HCT116 (cell line): ENCODE results near the gene AEBP2. TPM values are rescaled to one million over a fixed set of nuclear protein-coding genes. Genes with fewer than 3 reads are reported as not detected.

Source experiments
- ATAC-seq: fragments of 200-7000 bp; cut with Tn5 transposase; 2 replicates; pipeline ENCODE4 v1.9.1; 2020; ENCODE audit warnings: mild to moderate bottlenecking, moderate library complexity
- BruUV-seq: library from RNA; stranded (reverse); fragments of 400-500 nt; replicated peaks from 2 replicates; lab custom pipeline; 2021; lab: Mats Ljungman, UMichigan
- CTCF ChIA-PET: fragments of 300-600 bp; sonication (Branson Sonifier 250); formaldehyde crosslinking; loops from one replicate; lab custom pipeline; 2021; ENCODE audit warnings: antibody characterized with exemption; lab: Charles Lee
- POLR2A ChIA-PET: fragments of 300-600, 350-600 bp; sonication (Branson Sonifier 250); formaldehyde crosslinking; loops from one replicate; lab custom pipeline; 2021; ENCODE audit warnings: antibody characterized with exemption; lab: Charles Lee
- RAD21 ChIA-PET, 2 experiments: fragments of 300-600 bp; sonication (Branson Sonifier 250); formaldehyde crosslinking; loops; one replicate each; lab custom pipeline; 2023; ENCODE audit warnings: low total read pairs in 2 of 2; ENCODE audit not compliant: uncharacterized antibody in 2 of 2, unreplicated experiment in 2 of 2, low non-redundant PET in 1 of 2; lab: Charles Lee
- DNase-seq: peaks from one replicate; pipeline ENCODE4 v3.0.0-alpha.2; 2010; ENCODE audit warnings: low read depth, low spot score
- H2AFZ ChIP-seq: fragments of 200-600 bp; shearing (Covaris generic), sonication (generic); 2 replicates; pipeline ENCODE4 v1.6.1; 2017; ENCODE audit warnings: low read depth, mixed run types, mixed read lengths, antibody characterized with exemption, low read length; ENCODE audit not compliant: poor library complexity, severe bottlenecking
- H3K27ac ChIP-seq: 2 replicates; pipeline ENCODE4 v1.5.1; 2012; ENCODE audit warnings: low read depth, low read length
- H3K27me3 ChIP-seq: fragments of 200-600 bp; sonication (generic); 2 replicates; pipeline ENCODE4 v1.6.1; 2016; ENCODE audit warnings: mixed run types, low read length, mixed read lengths; ENCODE audit not compliant: insufficient read depth
- H3K36me3 ChIP-seq, 2 experiments: fragments of 200-500 bp in 1 of 2; fragments of 200-600 bp in 1 of 2; sonication (Bioruptor generic) in 1 of 2; sonication (generic) in 1 of 2; 2 replicates each; pipeline versions ENCODE4 v1.5.1 to v1.6.1; 2014 to 2016; ENCODE audit warnings: low read length in 2 of 2, inconsistent platforms in 1 of 2, mixed read lengths in 1 of 2, mixed run types in 1 of 2; ENCODE audit not compliant: insufficient read depth in 2 of 2, control insufficient read depth in 1 of 2
- H3K4me1 ChIP-seq, 2 experiments: fragments of 200-600 bp in 1 of 2; sonication (generic) in 1 of 2; 2 replicates each; pipeline versions ENCODE4 v1.5.1 to v1.6.1; 2012 to 2017; ENCODE audit warnings: low read length in 2 of 2, inconsistent platforms in 1 of 2, mild to moderate bottlenecking in 1 of 2, mixed read lengths in 1 of 2, mixed run types in 1 of 2, moderate library complexity in 1 of 2; ENCODE audit not compliant: insufficient read depth in 2 of 2, control insufficient read depth in 1 of 2
- H3K4me2 ChIP-seq: fragments of 200-600 bp; sonication (generic); 2 replicates; pipeline ENCODE4 v1.6.1; 2017; ENCODE audit warnings: mixed run types, low read length, mixed read lengths
- H3K4me3 ChIP-seq, 2 experiments: fragments of 200-600 bp in 1 of 2; sonication (generic) in 1 of 2; replicated peaks in 1 of 2; 2 replicates each; pipeline ENCODE4 v1.5.1; 2011 to 2016; ENCODE audit warnings: low read length in 2 of 2, control low read depth in 1 of 2, low read depth in 1 of 2, mild to moderate bottlenecking in 1 of 2, mixed read lengths in 1 of 2, mixed run types in 1 of 2
- H3K79me2 ChIP-seq: fragments of 200-600 bp; sonication (generic); 2 replicates; pipeline ENCODE4 v1.6.1; 2017; ENCODE audit warnings: mild to moderate bottlenecking, mixed run types, low read length, moderate library complexity, mixed read lengths; ENCODE audit not compliant: insufficient read depth
- H3K9ac ChIP-seq: fragments of 200-600 bp; sonication (generic); 2 replicates; pipeline ENCODE4 v1.6.1; 2016; ENCODE audit warnings: low read length, mixed read lengths
- H3K9me2 ChIP-seq: fragments of 200-600 bp; sonication (generic), shearing (Covaris generic); 2 replicates; pipeline ENCODE4 v1.6.1; 2017; ENCODE audit warnings: mixed run types, mild to moderate bottlenecking, moderate library complexity; ENCODE audit not compliant: insufficient read depth
- H3K9me3 ChIP-seq, 2 experiments: fragments of 200-500 bp in 1 of 2; fragments of 200-600 bp in 1 of 2; sonication (Bioruptor generic) in 1 of 2; sonication (generic) in 1 of 2; 2 replicates each; pipeline ENCODE4 v1.6.1; 2014 to 2017; ENCODE audit warnings: low read length in 2 of 2, mixed read lengths in 2 of 2, inconsistent platforms in 1 of 2, low read depth in 1 of 2, mild to moderate bottlenecking in 1 of 2, mixed run types in 1 of 2, moderate library complexity in 1 of 2; ENCODE audit not compliant: control insufficient read depth in 1 of 2, insufficient read depth in 1 of 2
- H4K20me1 ChIP-seq: fragments of 200-600 bp; sonication (generic), shearing (Covaris generic); 2 replicates; pipeline ENCODE4 v1.6.1; 2017; ENCODE audit warnings: mixed run types, mild to moderate bottlenecking, moderate library complexity; ENCODE audit not compliant: insufficient read depth
- CBX3 ChIP-seq: IDR thresholded peaks from 2 replicates; pipeline ENCODE4 v1.6.1; 2012; ENCODE audit warnings: low read depth
- CTCF ChIP-seq, 3 experiments: fragments of 200-600 bp in 1 of 3; sonication (generic) in 1 of 3; IDR thresholded peaks in 2 of 3; conservative IDR thresholded peaks in 1 of 3; 2 replicates each; pipeline ENCODE4 v1.5.1; 2012 to 2017; ENCODE audit warnings: low read depth in 2 of 3, low read length in 2 of 3, antibody characterized with exemption in 1 of 3, borderline replicate concordance in 1 of 3, control low read depth in 1 of 3, mild to moderate bottlenecking in 1 of 3, mixed read lengths in 1 of 3, mixed run types in 1 of 3, moderate library complexity in 1 of 3; ENCODE audit not compliant: insufficient read depth in 1 of 3
- EGR1 ChIP-seq: IDR thresholded peaks from 2 replicates; pipeline ENCODE4 v1.6.1; 2012; ENCODE audit warnings: low read depth
- MAX ChIP-seq: IDR thresholded peaks from 2 replicates; pipeline ENCODE4 v1.6.1; 2012
- POLR2A ChIP-seq: IDR thresholded peaks from 2 replicates; pipeline ENCODE4 v1.7.0; 2011; ENCODE audit warnings: borderline replicate concordance; ENCODE audit not compliant: insufficient read depth, insufficient read length; ENCODE audit errors: extremely low read depth
- POLR2AphosphoS5 ChIP-seq: IDR thresholded peaks from 2 replicates; pipeline ENCODE4 v1.6.1; 2011; ENCODE audit warnings: mild to moderate bottlenecking, low read depth, low read length, moderate library complexity
- RAD21 ChIP-seq: IDR thresholded peaks from 2 replicates; pipeline ENCODE4 v1.6.1; 2012; ENCODE audit warnings: low read depth, mild to moderate bottlenecking
- SP1 ChIP-seq: IDR thresholded peaks from 2 replicates; pipeline ENCODE4 v1.6.1; 2012; ENCODE audit warnings: low read depth
- SRF ChIP-seq: IDR thresholded peaks from 2 replicates; pipeline ENCODE4 v1.6.1; 2012; ENCODE audit warnings: low read depth
- ZFX ChIP-seq: fragments of 450-650 bp; IDR thresholded peaks from 2 replicates; pipeline ENCODE4 v1.6.1; 2017
- ZNF274 ChIP-seq: fragments of 200-500 bp; sonication (Bioruptor generic); IDR thresholded peaks from 2 replicates; pipeline ENCODE4 v1.6.1; 2014; ENCODE audit warnings: mild to moderate bottlenecking, low read depth, low read length, inconsistent platforms
- intact Hi-C: fragments of 100-400 bp; cut with micrococcal nuclease; formaldehyde crosslinking; loops from 2 replicates; pipeline ENCODE4 v1.10.0; 2022
- total RNA-seq: library from RNA; stranded (reverse); gene quantifications from one replicate; pipeline ENCODE4 v1.2.1, GENCODE V29; 2021; ENCODE audit not compliant: unreplicated experiment

The AEBP2 gene
- total RNA-seq, 1 experiment from 2014 or later = 44.6 TPM

GRCh38 chr12:19410629-19411185 lies 28.6 kb upstream of the AEBP2 start:
- H3K36me3 ChIP-seq = no peaks in the 10 kb centered on the region
- intact Hi-C loops = no loop called here
- H3K9me2 ChIP-seq = no peaks in the 10 kb centered on the region
- no peaks in the 10 kb centered on the region for H4K20me1 ChIP-seq
- ChIA-PET RAD21 (no interaction called here), CTCF (no interaction called here), POLR2A (no interaction called here)
- no peak overlapping the region for H3K9ac ChIP-seq
- H2AFZ ChIP-seq = no peak overlapping the region
- TF ChIP-seq MAX (no peak), ZNF274 (no peak), RAD21 (no peak), SRF (no peak), EGR1 (no peak), ZFX (no peak), POLR2A (no peak), SP1 (no peak)
- DNase-seq = no peak
- no peaks in the 10 kb centered on the region for H3K27me3 ChIP-seq
- H3K4me1 ChIP-seq = no peaks in the 10 kb centered on the region
- no peaks in the 10 kb centered on the region for H3K9me3 ChIP-seq
- BruUV-seq = no TSS peak
- H3K4me2 ChIP-seq = no peak overlapping the region
- H3K4me3 ChIP-seq = no peak overlapping the region
- no peak overlapping the region for H3K27ac ChIP-seq
- H3K79me2 ChIP-seq = no peaks in the 10 kb centered on the region
- ATAC-seq = no peak

- no peaks in the 10 kb centered on the region for H3K36me3 ChIP-seq
- no peak overlapping the region for H3K27ac ChIP-seq
- intact Hi-C loops = no loop called here
- ATAC-seq = no peak
- no peaks in the 10 kb centered on the region for H4K20me1 ChIP-seq
- no peaks in the 10 kb centered on the region for H3K9me2 ChIP-seq
- ChIA-PET RAD21 (no interaction called here), CTCF (no interaction called here), POLR2A (no interaction called here)
- H3K4me1 ChIP-seq = no peaks in the 10 kb centered on the region
- no peak for DNase-seq
- no peak overlapping the region for H2AFZ ChIP-seq
- no peak overlapping the region for H3K9ac ChIP-seq
- TF ChIP-seq CBX3 (no peak), SRF (no peak), POLR2AphosphoS5 (no peak), CTCF (IDR thresholded peaks at IDR 0.05 in 2 of 3, conservative IDR thresholded peaks at IDR 0.05 in 1 of 3; ENCODE audit: borderline replicate concordance in 1 of 3, insufficient read depth in 1 of 3, low read depth in 2 of 3, low read length in 2 of 3) (no peak), EGR1 (no peak)
- no peak overlapping the region for H3K4me2 ChIP-seq
- no peaks in the 10 kb centered on the region for H3K79me2 ChIP-seq
- H3K9me3 ChIP-seq = no peaks in the 10 kb centered on the region
- no TSS peak for BruUV-seq
- no peak overlapping the region for H3K4me3 ChIP-seq
- no peaks in the 10 kb centered on the region for H3K27me3 ChIP-seq
Measured at GRCh38 chr12:19411234-19412204, 27.8 kb upstream of the AEBP2 start.
